OCI-LY3 (cell line): Measurements from ENCODE around the gene SLC2A8.

Experiments
- H2AFZ ChIP-seq: fragments of 200-600, 300-600 bp; shearing (Covaris generic); 2 replicates; pipeline ENCODE4 v1.6.0; 2014; ENCODE audit warnings: antibody characterized with exemption, low read depth, low read length
- H3K27ac ChIP-seq: fragments of 200-600, 300-600 bp; sonication (generic); 2 replicates; pipeline ENCODE4 v1.5.1; 2014; ENCODE audit warnings: mild to moderate bottlenecking, low read length, moderate library complexity, mixed read lengths
- H3K27me3 ChIP-seq: fragments of 200-600, 300-600 bp; sonication (generic); 2 replicates; pipeline ENCODE4 v1.6.1; 2014; ENCODE audit warnings: low read depth, low read length, mixed read lengths
- H3K36me3 ChIP-seq: fragments of 200-600, 300-600 bp; sonication (generic); replicated peaks from 2 replicates; pipeline ENCODE3; 2014; ENCODE audit warnings: low read depth, low read length, mixed read lengths
- H3K4me1 ChIP-seq: fragments of 300-600, 200-600 bp; sonication (generic); 2 replicates; pipeline ENCODE4 v1.6.1; 2014; ENCODE audit warnings: low read length, mixed read lengths
- H3K4me2 ChIP-seq: fragments of 200-600, 300-600 bp; sonication (generic); 2 replicates; pipeline ENCODE4 v1.6.1; 2014; ENCODE audit warnings: low read length, mixed read lengths
- H3K4me3 ChIP-seq: fragments of 300-600, 200-600 bp; sonication (generic); 2 replicates; pipeline ENCODE4 v1.5.1; 2014; ENCODE audit warnings: antibody characterized with exemption, mild to moderate bottlenecking, low read length, moderate library complexity
- H3K79me2 ChIP-seq: fragments of 300-600, 200-600 bp; shearing (Covaris generic); 2 replicates; pipeline ENCODE4 v1.6.1; 2014; ENCODE audit warnings: mild to moderate bottlenecking, low read length, mixed read lengths
- H3K9ac ChIP-seq: fragments of 300-600, 200-600 bp; shearing (Covaris generic); 2 replicates; pipeline ENCODE4 v1.6.0; 2014; ENCODE audit warnings: mild to moderate bottlenecking, low read length, moderate library complexity
- H3K9me3 ChIP-seq: fragments of 200-600, 300-600 bp; shearing (Covaris generic); 2 replicates; pipeline ENCODE4 v1.6.1; 2014; ENCODE audit warnings: low read length, mixed read lengths; ENCODE audit not compliant: insufficient read depth
- H4K20me1 ChIP-seq: fragments of 200-600, 300-600 bp; sonication (generic); 2 replicates; pipeline ENCODE4 v1.6.1; 2016; ENCODE audit warnings: low read length, mixed read lengths; ENCODE audit not compliant: insufficient read depth
- EZH2phosphoT487 ChIP-seq: fragments of 200-600 bp; shearing (Covaris generic); IDR thresholded peaks from 2 replicates; pipeline ENCODE4 v1.6.1; 2018; ENCODE audit warnings: antibody characterized with exemption, mixed run types, low read depth
- TF ChIP-seq, protein P1 (sequence below): fragments of 200-600, 300-600 bp; sonication (generic); IDR thresholded peaks from 2 replicates; pipeline ENCODE4 v1.5.1; 2014; ENCODE audit warnings: antibody characterized with exemption, low read length, low read depth

SLC2A8 gene

DNA sequence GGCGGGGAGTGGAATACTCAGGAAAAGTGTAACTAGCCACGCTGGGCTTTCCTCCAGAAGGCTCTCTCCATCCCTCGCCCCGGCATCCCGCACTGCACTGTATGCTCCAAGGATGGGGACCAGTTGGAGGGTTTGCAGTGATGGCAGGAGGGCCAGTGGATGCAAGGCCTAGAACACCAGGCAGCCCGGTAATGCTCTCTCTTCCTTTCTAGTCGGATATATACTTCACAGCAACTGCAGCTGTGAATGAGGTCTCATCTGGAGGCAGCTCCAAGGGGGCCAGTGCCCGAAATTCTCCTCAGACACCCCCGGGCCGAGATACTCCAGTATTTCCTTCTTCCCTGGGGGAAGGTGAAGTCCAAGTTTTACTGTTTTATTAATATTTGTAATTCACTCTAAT is 10.0 kb upstream of the SLC2A8 start:
- TF ChIP-seq EZH2phosphoT487: no peak
- Histone ChIP-seq H3K36me3 (no peaks in the 10 kb centered on the region), H3K79me2 (no peaks in the 10 kb centered on the region), H3K27me3 (no peaks in the 10 kb centered on the region), H2AFZ (no peak overlapping the region), H3K4me3 (no peak overlapping the region), H3K9ac (no peak overlapping the region), H3K9me3 (no peaks in the 10 kb centered on the region), H3K27ac (no peak overlapping the region), H3K4me1 (peaks cover 4% of the 10 kb centered on the region; the same call in 1 of the 2 replicates), H3K4me2 (no peak overlapping the region), H4K20me1 (no peaks in the 10 kb centered on the region)

DNA sequence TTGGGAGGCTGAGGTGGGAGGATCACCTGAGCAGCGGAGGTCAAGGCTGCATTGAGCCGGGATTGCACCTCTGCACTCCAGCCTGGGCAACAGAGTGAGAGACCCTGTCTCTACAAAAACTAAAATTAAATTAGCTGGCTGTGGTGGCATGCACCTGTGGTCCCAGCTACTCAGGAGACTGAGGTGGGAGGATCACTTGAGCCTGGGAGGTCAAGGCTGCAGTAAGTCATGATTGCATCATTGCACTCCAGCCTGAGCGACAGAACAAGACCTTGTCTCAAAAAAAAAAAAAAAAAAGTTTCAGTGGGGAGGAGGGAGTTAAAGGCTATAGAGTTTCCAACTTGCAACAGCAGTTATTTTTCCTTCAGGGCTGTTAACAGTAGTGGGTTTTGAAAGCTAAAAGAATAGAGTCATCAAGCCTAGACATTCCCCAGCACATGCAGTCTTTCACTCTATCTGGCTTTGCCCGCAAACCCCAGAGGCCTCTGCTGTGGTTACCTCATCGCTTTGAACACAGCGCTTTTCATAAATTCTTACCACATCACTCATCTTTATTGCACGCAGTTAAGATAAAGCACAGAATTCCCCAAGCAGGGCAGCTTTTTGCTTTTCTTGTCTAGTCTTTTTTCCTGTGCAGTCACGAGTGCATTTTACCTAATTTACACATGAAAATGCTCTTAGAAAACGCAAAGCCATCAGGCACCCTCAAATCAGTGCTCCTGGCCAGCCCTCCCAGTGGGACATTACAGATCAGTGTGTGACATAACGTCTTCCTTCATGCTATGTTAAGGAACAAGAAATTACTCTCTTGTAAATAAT is 8.7 kb upstream of the SLC2A8 start:
- Histone ChIP-seq H3K36me3 (no peaks in the 10 kb centered on the region), H3K27me3 (no peaks in the 10 kb centered on the region), H4K20me1 (no peaks in the 10 kb centered on the region), H3K4me2 (no peak overlapping the region), H3K27ac (no peak overlapping the region), H2AFZ (no peak overlapping the region), H3K4me1 (peaks cover 4% of the 10 kb centered on the region; the same call in 1 of the 2 replicates), H3K9ac (no peak overlapping the region), H3K9me3 (no peaks in the 10 kb centered on the region), H3K79me2 (no peaks in the 10 kb centered on the region), H3K4me3 (no peak overlapping the region)
- no peak for TF ChIP-seq EZH2phosphoT487
- TF ChIP-seq, protein P1, sequence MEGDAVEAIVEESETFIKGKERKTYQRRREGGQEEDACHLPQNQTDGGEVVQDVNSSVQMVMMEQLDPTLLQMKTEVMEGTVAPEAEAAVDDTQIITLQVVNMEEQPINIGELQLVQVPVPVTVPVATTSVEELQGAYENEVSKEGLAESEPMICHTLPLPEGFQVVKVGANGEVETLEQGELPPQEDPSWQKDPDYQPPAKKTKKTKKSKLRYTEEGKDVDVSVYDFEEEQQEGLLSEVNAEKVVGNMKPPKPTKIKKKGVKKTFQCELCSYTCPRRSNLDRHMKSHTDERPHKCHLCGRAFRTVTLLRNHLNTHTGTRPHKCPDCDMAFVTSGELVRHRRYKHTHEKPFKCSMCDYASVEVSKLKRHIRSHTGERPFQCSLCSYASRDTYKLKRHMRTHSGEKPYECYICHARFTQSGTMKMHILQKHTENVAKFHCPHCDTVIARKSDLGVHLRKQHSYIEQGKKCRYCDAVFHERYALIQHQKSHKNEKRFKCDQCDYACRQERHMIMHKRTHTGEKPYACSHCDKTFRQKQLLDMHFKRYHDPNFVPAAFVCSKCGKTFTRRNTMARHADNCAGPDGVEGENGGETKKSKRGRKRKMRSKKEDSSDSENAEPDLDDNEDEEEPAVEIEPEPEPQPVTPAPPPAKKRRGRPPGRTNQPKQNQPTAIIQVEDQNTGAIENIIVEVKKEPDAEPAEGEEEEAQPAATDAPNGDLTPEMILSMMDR: no peak

DNA sequence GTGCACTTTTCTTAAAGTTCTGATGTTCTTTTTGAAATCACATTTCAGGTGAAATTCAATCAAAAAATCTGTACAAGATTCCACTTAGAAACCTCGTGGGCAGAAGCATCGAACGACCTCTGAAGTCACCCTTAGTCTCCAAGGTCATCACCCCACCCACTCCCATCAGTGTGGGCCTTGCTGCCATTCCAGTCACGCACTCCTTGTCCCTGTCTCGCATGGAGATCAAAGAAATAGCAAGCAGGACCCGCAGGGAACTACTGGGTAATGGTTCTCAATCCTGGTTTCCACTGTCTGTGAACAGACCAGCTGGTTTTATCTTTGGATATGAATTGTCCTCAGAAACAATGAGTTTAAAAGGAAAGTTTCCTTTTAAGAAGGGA is 8.1 kb upstream of the SLC2A8 start:
- H3K4me2 ChIP-seq: no peak overlapping the region
- H3K4me3 ChIP-seq: no peak overlapping the region
- H3K4me1 ChIP-seq: peaks cover 4% of the 10 kb centered on the region; the same call in 1 of the 2 replicates
- H3K27ac ChIP-seq: no peak overlapping the region
- H2AFZ ChIP-seq: no peak overlapping the region
- TF ChIP-seq, protein P1: no peak
- TF ChIP-seq EZH2phosphoT487: no peak
- H3K79me2 ChIP-seq: no peaks in the 10 kb centered on the region
- no peaks in the 10 kb centered on the region for H4K20me1 ChIP-seq
- H3K9ac ChIP-seq: no peak overlapping the region
- H3K36me3 ChIP-seq: no peaks in the 10 kb centered on the region
- no peaks in the 10 kb centered on the region for H3K9me3 ChIP-seq
- no peaks in the 10 kb centered on the region for H3K27me3 ChIP-seq

DNA sequence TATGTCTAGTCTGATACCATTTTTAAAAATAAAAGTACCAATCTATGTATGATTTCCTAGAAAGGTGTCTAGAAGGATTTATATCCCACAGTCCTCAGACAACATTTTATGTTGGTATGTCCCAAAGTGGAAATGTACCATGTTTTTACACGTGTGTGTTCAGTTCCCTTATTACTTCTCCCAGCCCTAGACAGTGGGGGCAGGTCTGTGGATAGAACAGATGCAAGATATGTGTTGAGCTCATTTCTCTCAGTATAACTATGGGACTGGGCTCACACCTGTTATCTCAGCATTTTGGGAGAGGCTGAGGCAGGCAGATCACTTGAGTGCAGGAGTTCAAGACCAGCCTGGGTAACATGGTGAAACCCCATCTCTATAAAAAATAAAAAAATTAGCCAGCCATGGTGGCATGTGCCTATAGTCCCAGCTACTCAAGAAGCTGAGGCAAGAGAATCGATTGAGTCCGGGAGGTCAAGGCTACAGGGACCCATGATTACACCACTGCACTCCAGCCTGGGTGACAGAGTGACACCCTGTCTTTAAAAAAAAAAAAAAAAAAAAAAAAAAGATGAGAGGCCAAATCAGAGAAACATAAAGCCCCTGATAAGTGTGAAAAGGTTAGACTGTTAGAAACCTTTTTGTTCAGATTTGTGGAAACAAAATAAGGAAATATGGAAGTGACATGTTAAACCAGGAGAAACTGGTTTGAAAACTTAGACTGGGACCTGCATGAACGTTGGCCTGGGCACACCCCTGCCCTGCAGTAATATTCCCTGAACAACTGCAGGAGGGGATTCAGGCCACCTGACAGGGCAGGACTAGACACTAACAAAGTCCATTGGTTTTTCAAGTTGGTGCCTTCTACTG is 7.4 kb upstream of the SLC2A8 start:
- H3K4me1 ChIP-seq: peaks cover 4% of the 10 kb centered on the region; the same call in 1 of the 2 replicates
- no peak for TF ChIP-seq EZH2phosphoT487
- no peaks in the 10 kb centered on the region for H3K9me3 ChIP-seq
- no peak overlapping the region for H2AFZ ChIP-seq
- no peak overlapping the region for H3K4me3 ChIP-seq
- H3K9ac ChIP-seq: no peak overlapping the region
- H3K27ac ChIP-seq: no peak overlapping the region
- H3K36me3 ChIP-seq: no peaks in the 10 kb centered on the region
- no peak overlapping the region for H3K4me2 ChIP-seq
- H3K27me3 ChIP-seq: no peaks in the 10 kb centered on the region
- no peaks in the 10 kb centered on the region for H4K20me1 ChIP-seq
- H3K79me2 ChIP-seq: no peaks in the 10 kb centered on the region

DNA sequence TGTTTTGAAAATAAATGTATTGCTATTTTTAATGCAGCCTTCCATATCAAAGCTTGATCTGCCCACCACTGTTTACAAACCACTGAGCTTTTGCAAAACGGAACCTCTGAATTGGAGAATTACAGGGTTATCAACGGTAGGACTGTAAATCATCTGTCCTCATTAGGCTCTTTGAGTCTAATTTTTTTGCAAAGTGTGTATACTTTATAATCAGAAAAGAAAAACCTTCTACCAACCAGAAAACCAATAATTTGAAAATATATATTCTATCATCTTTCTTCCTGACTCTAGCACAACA is 6.8 kb upstream of the SLC2A8 start:
- Histone ChIP-seq H3K4me3 (no peak overlapping the region), H3K9me3 (no peaks in the 10 kb centered on the region), H2AFZ (no peak overlapping the region), H3K27ac (no peak overlapping the region), H3K27me3 (no peaks in the 10 kb centered on the region), H4K20me1 (no peaks in the 10 kb centered on the region), H3K4me2 (no peak overlapping the region), H3K9ac (no peak overlapping the region), H3K79me2 (no peaks in the 10 kb centered on the region), H3K4me1 (peaks cover 4% of the 10 kb centered on the region; the same call in 1 of the 2 replicates), H3K36me3 (no peaks in the 10 kb centered on the region)
- TF ChIP-seq, protein P1: no peak
- TF ChIP-seq EZH2phosphoT487: no peak
